Nucleus accumbens (tissue), 56 donors: ENCODE measurements around the gene GDPD5.

Experiments used
- DNase-seq, 56 donors: peaks; one replicate each; lab custom pipeline; 2025; lab: John Stamatoyannopoulos, UW

GDPD5 gene

GRCh38 chr11:75386942-75387630, 138.7 kb downstream of the GDPD5 start:
- no peak for DNase-seq
